HepG2 (cell line): Measurements from ENCODE around the gene FITM2. TPM values are rescaled to one million over a fixed set of nuclear protein-coding genes. Genes with fewer than 3 reads are reported as not detected.

Experiments
- HNRNPUL1 ChIP-seq: fragments of 200-400 bp; formaldehyde crosslinking; IDR thresholded peaks from 2 replicates; pipeline ENCODE4 v1.6.1; 2017; ENCODE audit warnings: low read depth, mild to moderate bottlenecking, low read length, moderate library complexity
- MXD1 ChIP-seq: sonication (generic); formaldehyde crosslinking; IDR thresholded peaks from 2 replicates; pipeline ENCODE4 v1.4.0; 2020; ENCODE audit warnings: mild to moderate bottlenecking, missing genetic modification reagents
- RBAK ChIP-seq: sonication (generic); formaldehyde crosslinking; IDR thresholded peaks from 2 replicates; pipeline ENCODE4 v1.5.1; 2020; ENCODE audit warnings: mild to moderate bottlenecking, missing genetic modification reagents
- SRY ChIP-seq: sonication (generic); formaldehyde crosslinking; IDR thresholded peaks from 2 replicates; pipeline ENCODE4 v1.8.0; 2022; ENCODE audit warnings: mild to moderate bottlenecking, missing genetic modification reagents
- STAG1 ChIP-seq: sonication (generic); formaldehyde crosslinking; IDR thresholded peaks from 2 replicates; pipeline ENCODE4 v1.4.0; 2020; ENCODE audit warnings: missing genetic modification reagents
- ZNF253 ChIP-seq: sonication (generic); formaldehyde crosslinking; IDR thresholded peaks from 2 replicates; pipeline ENCODE4 v1.8.0; 2022; ENCODE audit warnings: mild to moderate bottlenecking, missing genetic modification reagents, borderline replicate concordance
- ZNF256 ChIP-seq: sonication (generic); formaldehyde crosslinking; conservative IDR thresholded peaks from 2 replicates; pipeline ENCODE4 v1.4.0; 2020; ENCODE audit warnings: missing genetic modification reagents
- ZNF274 ChIP-seq: sonication (generic); formaldehyde crosslinking; IDR thresholded peaks from 2 replicates; pipeline ENCODE4 v1.5.1; 2020; ENCODE audit warnings: mild to moderate bottlenecking, missing genetic modification reagents
- ZNF562 ChIP-seq: sonication (generic); formaldehyde crosslinking; IDR thresholded peaks from 2 replicates; pipeline ENCODE4 v1.8.0; 2022; ENCODE audit warnings: missing genetic modification reagents, borderline replicate concordance
- ZNF570 ChIP-seq: sonication (generic); formaldehyde crosslinking; IDR thresholded peaks from 2 replicates; pipeline ENCODE4 v1.4.0; 2020; ENCODE audit warnings: mild to moderate bottlenecking, missing genetic modification reagents, borderline replicate concordance
- polyA plus RNA-seq, 8 experiments: library from polyadenylated mRNA; depleted of rRNA in 3 of 8; stranded (reverse) in 7 of 8; unstranded in 1 of 8; fragments of >200 nt; fragmentation: Illumina TruSeq in 4 of 8; extraction: Trizol in 4 of 8; gene quantifications; 2 replicates each; pipeline versions ENCODE4 v1.2.1 to v1.2.3, GENCODE V29; 2011 to 2016; ENCODE audit warnings: low read depth in 4 of 8, missing spikeins in 1 of 8, mixed read lengths in 1 of 8; ENCODE audit not compliant: insufficient read depth in 1 of 8
- total RNA-seq, 5 experiments: library from RNA; depleted of rRNA; stranded (reverse); fragments of >200 nt; fragmentation: Illumina TruSeq; extraction: Trizol; gene quantifications; 2 replicates each; pipeline ENCODE4 v1.2.3, GENCODE V29; 2016; ENCODE audit warnings: low read depth in 1 of 5
- TF ChIP-seq, protein P1 (sequence below): sonication (generic); formaldehyde crosslinking; IDR thresholded peaks from 2 replicates; pipeline ENCODE4 v1.4.0; 2020; ENCODE audit warnings: missing genetic modification reagents
- TF ChIP-seq, protein P2 (sequence below): sonication (generic); formaldehyde crosslinking; conservative IDR thresholded peaks from 2 replicates; pipeline ENCODE4 v1.8.0; 2022; ENCODE audit warnings: mild to moderate bottlenecking, moderate library complexity, missing genetic modification reagents
- TF ChIP-seq, protein P3 (sequence below): sonication (generic); formaldehyde crosslinking; IDR thresholded peaks from 2 replicates; pipeline ENCODE4 v1.5.1; 2020; ENCODE audit warnings: missing genetic modification reagents, mild to moderate bottlenecking, borderline replicate concordance
- TF ChIP-seq, protein P4 (sequence below): sonication (generic); formaldehyde crosslinking; IDR thresholded peaks from 2 replicates; pipeline ENCODE4 v1.5.1; 2020; ENCODE audit warnings: mild to moderate bottlenecking, missing genetic modification reagents, borderline replicate concordance

Gene FITM2
- total and polyA plus RNA-seq, 2 of the 13 experiments (the other 11 are each of a cell fraction or from before 2014, with no cell fraction given) = 9.6 to 24.5 TPM

DNA sequence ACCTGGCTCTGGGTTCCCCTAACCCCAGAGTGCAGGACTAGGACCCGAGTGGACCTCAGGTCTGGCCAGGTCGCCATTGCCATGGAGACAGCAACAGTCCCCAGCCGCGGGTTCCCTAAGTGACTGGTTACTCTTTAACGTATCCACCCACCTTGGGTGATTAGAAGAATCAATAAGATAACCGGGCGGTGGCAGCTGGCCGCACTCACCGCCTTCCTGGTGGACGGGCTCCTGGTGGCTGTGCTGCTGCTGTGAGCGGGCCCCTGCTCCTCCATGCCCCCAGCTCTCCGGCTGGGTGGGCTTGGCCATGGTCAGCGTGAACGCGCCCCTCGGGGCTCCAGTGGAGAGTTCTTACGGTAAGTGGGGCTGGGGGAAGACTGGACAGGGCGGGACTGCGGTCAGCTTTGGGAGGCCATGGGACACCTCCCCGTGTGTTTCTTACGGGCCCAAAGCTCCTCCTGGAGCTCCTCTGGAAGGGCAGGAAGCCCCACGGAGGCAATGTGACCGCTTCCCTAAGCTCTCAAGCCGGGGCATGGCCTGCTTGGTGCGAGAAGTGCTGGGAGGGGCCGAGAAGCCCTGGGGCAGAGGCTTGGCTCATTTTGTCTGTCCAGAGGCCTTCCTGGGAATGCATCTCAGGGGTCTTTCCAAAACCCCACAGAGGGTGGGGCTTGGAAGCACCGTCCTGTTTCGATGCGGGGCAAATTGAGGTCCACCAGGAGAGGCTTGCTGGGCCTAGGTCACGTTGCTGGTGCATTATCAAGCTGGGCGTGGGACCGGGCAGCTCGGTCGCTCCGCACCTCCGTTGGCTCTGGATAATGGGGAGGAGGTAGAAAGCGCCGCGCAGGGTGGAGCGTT, 44.7 kb upstream of the FITM2 start, which contains the start of gene HNF4A (continued):
- TF ChIP-seq, protein P1, sequence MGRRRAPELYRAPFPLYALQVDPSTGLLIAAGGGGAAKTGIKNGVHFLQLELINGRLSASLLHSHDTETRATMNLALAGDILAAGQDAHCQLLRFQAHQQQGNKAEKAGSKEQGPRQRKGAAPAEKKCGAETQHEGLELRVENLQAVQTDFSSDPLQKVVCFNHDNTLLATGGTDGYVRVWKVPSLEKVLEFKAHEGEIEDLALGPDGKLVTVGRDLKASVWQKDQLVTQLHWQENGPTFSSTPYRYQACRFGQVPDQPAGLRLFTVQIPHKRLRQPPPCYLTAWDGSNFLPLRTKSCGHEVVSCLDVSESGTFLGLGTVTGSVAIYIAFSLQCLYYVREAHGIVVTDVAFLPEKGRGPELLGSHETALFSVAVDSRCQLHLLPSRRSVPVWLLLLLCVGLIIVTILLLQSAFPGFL = no peak
- TF ChIP-seq SRY (CRISPR knock-in tag) (peak; percentile 55; the same call in 1 of the 2 replicates), ZNF256 (CRISPR knock-in tag) (peak; percentile 96; the same call in 1 of the 2 replicates), ZNF570 (CRISPR knock-in tag) (peak; percentile 95), ZNF253 (CRISPR knock-in tag) (no peak; the same call in 1 of the 2 replicates), HNRNPUL1 (no peak), MXD1 (CRISPR knock-in tag) (peak; percentile 85), ZNF562 (CRISPR knock-in tag) (no peak), RBAK (CRISPR knock-in tag) (no peak), ZNF274 (peak; percentile 94; the same call in 1 of the 2 replicates), STAG1 (CRISPR knock-in tag) (peak; percentile 43)
- TF ChIP-seq, protein P2, sequence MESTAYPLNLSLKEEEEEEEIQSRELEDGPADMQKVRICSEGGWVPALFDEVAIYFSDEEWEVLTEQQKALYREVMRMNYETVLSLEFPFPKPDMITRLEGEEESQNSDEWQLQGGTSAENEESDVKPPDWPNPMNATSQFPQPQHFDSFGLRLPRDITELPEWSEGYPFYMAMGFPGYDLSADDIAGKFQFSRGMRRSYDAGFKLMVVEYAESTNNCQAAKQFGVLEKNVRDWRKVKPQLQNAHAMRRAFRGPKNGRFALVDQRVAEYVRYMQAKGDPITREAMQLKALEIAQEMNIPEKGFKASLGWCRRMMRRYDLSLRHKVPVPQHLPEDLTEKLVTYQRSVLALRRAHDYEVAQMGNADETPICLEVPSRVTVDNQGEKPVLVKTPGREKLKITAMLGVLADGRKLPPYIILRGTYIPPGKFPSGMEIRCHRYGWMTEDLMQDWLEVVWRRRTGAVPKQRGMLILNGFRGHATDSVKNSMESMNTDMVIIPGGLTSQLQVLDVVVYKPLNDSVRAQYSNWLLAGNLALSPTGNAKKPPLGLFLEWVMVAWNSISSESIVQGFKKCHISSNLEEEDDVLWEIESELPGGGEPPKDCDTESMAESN (CRISPR knock-in tag) = no peak; the same call in 1 of the 2 replicates
- TF ChIP-seq, protein P3, sequence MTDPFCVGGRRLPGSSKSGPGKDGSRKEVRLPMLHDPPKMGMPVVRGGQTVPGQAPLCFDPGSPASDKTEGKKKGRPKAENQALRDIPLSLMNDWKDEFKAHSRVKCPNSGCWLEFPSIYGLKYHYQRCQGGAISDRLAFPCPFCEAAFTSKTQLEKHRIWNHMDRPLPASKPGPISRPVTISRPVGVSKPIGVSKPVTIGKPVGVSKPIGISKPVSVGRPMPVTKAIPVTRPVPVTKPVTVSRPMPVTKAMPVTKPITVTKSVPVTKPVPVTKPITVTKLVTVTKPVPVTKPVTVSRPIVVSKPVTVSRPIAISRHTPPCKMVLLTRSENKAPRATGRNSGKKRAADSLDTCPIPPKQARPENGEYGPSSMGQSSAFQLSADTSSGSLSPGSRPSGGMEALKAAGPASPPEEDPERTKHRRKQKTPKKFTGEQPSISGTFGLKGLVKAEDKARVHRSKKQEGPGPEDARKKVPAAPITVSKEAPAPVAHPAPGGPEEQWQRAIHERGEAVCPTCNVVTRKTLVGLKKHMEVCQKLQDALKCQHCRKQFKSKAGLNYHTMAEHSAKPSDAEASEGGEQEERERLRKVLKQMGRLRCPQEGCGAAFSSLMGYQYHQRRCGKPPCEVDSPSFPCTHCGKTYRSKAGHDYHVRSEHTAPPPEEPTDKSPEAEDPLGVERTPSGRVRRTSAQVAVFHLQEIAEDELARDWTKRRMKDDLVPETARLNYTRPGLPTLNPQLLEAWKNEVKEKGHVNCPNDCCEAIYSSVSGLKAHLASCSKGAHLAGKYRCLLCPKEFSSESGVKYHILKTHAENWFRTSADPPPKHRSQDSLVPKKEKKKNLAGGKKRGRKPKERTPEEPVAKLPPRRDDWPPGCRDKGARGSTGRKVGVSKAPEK = no peak
- TF ChIP-seq, protein P4, sequence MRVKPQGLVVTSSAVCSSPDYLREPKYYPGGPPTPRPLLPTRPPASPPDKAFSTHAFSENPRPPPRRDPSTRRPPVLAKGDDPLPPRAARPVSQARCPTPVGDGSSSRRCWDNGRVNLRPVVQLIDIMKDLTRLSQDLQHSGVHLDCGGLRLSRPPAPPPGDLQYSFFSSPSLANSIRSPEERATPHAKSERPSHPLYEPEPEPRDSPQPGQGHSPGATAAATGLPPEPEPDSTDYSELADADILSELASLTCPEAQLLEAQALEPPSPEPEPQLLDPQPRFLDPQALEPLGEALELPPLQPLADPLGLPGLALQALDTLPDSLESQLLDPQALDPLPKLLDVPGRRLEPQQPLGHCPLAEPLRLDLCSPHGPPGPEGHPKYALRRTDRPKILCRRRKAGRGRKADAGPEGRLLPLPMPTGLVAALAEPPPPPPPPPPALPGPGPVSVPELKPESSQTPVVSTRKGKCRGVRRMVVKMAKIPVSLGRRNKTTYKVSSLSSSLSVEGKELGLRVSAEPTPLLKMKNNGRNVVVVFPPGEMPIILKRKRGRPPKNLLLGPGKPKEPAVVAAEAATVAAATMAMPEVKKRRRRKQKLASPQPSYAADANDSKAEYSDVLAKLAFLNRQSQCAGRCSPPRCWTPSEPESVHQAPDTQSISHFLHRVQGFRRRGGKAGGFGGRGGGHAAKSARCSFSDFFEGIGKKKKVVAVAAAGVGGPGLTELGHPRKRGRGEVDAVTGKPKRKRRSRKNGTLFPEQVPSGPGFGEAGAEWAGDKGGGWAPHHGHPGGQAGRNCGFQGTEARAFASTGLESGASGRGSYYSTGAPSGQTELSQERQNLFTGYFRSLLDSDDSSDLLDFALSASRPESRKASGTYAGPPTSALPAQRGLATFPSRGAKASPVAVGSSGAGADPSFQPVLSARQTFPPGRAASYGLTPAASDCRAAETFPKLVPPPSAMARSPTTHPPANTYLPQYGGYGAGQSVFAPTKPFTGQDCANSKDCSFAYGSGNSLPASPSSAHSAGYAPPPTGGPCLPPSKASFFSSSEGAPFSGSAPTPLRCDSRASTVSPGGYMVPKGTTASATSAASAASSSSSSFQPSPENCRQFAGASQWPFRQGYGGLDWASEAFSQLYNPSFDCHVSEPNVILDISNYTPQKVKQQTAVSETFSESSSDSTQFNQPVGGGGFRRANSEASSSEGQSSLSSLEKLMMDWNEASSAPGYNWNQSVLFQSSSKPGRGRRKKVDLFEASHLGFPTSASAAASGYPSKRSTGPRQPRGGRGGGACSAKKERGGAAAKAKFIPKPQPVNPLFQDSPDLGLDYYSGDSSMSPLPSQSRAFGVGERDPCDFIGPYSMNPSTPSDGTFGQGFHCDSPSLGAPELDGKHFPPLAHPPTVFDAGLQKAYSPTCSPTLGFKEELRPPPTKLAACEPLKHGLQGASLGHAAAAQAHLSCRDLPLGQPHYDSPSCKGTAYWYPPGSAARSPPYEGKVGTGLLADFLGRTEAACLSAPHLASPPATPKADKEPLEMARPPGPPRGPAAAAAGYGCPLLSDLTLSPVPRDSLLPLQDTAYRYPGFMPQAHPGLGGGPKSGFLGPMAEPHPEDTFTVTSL (CRISPR knock-in tag) = peak; percentile 76; the same call in 1 of the 2 replicates
